HG02943 (cell line): ENCODE measurements around the gene ECI1.

Source experiments
- ATAC-seq: cut with Tn5 transposase; IDR thresholded peaks from one replicate; pipeline ENCODE4 v1.9.1; 2021; ENCODE audit warnings: mild to moderate bottlenecking, low read depth, moderate library complexity; ENCODE audit not compliant: unreplicated experiment

Gene ECI1

GRCh38 chr16:2199095-2199494, 52.3 kb downstream of the ECI1 start:
- no peak for ATAC-seq

GRCh38 chr16:2198283-2198682, 53.1 kb downstream of the ECI1 start:
- no peak for ATAC-seq

GRCh38 chr16:2197765-2198164, 53.6 kb downstream of the ECI1 start:
- ATAC-seq: no peak

- ATAC-seq: no peak
Measured at GRCh38 chr16:2196981-2197511, 54.3 kb downstream of the ECI1 start.

- no peak for ATAC-seq
Measured at GRCh38 chr16:2196162-2196980, 55.0 kb downstream of the ECI1 start, which contains the start of gene CASKIN1. TSS of gene CASKIN1 (minus strand) at chr16:2196605. CDS start at chr16:2196432, 173 bp downstream.

GRCh38 chr16:2195322-2196161, 55.8 kb downstream of the ECI1 start:
- no peak for ATAC-seq

GRCh38 chr16:2194852-2195321, 56.5 kb downstream of the ECI1 start:
- ATAC-seq: no peak

GRCh38 chr16:2194166-2194834, 57.1 kb downstream of the ECI1 start:
- no peak for ATAC-seq

- ATAC-seq: no peak
Measured at GRCh38 chr16:2191446-2191706, 60.0 kb downstream of the ECI1 start.

- ATAC-seq: no peak
Measured at GRCh38 chr16:2190659-2191445, 60.5 kb downstream of the ECI1 start.

- ATAC-seq: no peak
Measured at GRCh38 chr16:2190002-2190658, 61.3 kb downstream of the ECI1 start.
